Measurements from ENCODE around the gene FSHB. TPM values are rescaled to one million over a fixed set of nuclear protein-coding genes. Genes with fewer than 3 reads are reported as not detected.

Gene FSHB
- polyA plus RNA-seq: not detected in 2 replicates
- polyA minus RNA-seq: not detected in 2 replicates

DNA sequence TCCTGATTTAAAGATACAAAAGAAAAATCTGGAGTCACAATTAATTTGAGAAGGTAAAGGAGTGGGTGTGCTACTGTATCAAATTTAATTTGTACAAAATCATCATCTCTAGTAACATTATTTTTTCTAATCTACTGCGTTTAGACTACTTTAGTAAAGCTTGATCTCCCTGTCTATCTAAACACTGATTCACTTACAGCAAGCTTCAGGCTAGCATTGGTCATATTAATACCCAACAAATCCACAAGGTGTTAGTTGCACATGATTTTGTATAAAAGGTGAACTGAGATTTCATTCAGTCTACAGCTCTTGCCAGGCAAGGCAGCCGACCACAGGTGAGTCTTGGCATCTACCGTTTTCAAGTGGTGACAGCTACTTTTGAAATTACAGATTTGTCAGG, at the start of gene FSHB:
Gene FSHB (plus strand): TSS at position 301 of the 400 bp plus-strand sequence. CDS start 889 bp downstream, outside the sequence.
- Histone ChIP-seq H3F3A (ENCODE audit: insufficient read depth, low read length, poor library complexity, severe bottlenecking) (no peaks in the 10 kb centered on the region), H3K4me3 (ENCODE audit: low read length) (no peak within 1 kb of the TSS), H3K27me3 (ENCODE audit: insufficient read depth, low read depth, low read length) (no peaks in the 10 kb centered on the region), H3K9me2 (ENCODE audit: insufficient read depth, low read length) (no peaks in the 10 kb centered on the region), H4K20me1 (ENCODE audit: insufficient read depth) (no peaks in the 10 kb centered on the region), H3K9ac (ENCODE audit: low read length) (no peak within 1 kb of the TSS), H2AFZ (ENCODE audit: low read depth, low read length) (no peak within 1 kb of the TSS), H3K4me2 (ENCODE audit: low read length) (no peak within 1 kb of the TSS), H3K36me3 (ENCODE audit: insufficient read depth, low read length) (no peaks in the 10 kb centered on the region), H3K27ac (ENCODE audit: low read length) (no peak within 1 kb of the TSS), H3K79me2 (replicated peaks; ENCODE audit: insufficient read depth, low read length) (no peaks in the 10 kb centered on the region), H3K9me3 (ENCODE audit: low read length) (no peaks in the 10 kb centered on the region)
- TF ChIP-seq EZH2 (IDR thresholded peaks at IDR 0.05; ENCODE audit: borderline replicate concordance, insufficient read depth, low read length, poor library complexity, severe bottlenecking) (no peak), EP300 (conservative IDR thresholded peaks at IDR 0.05; ENCODE audit: poor library complexity, severe bottlenecking) (no peak), TAF1 (IDR thresholded peaks at IDR 0.05; ENCODE audit: low read depth) (no peak), SMC3 (conservative IDR thresholded peaks at IDR 0.05; ENCODE audit: poor library complexity) (no peak), POLR2AphosphoS5 (IDR thresholded peaks at IDR 0.05) (no peak), RAD21 (conservative IDR thresholded peaks at IDR 0.05) (no peak), MXI1 (conservative IDR thresholded peaks at IDR 0.05; ENCODE audit: poor library complexity, severe bottlenecking) (no peak)
- TF ChIP-seq, protein P1, sequence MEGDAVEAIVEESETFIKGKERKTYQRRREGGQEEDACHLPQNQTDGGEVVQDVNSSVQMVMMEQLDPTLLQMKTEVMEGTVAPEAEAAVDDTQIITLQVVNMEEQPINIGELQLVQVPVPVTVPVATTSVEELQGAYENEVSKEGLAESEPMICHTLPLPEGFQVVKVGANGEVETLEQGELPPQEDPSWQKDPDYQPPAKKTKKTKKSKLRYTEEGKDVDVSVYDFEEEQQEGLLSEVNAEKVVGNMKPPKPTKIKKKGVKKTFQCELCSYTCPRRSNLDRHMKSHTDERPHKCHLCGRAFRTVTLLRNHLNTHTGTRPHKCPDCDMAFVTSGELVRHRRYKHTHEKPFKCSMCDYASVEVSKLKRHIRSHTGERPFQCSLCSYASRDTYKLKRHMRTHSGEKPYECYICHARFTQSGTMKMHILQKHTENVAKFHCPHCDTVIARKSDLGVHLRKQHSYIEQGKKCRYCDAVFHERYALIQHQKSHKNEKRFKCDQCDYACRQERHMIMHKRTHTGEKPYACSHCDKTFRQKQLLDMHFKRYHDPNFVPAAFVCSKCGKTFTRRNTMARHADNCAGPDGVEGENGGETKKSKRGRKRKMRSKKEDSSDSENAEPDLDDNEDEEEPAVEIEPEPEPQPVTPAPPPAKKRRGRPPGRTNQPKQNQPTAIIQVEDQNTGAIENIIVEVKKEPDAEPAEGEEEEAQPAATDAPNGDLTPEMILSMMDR (IDR thresholded peaks at IDR 0.05; ENCODE audit: poor library complexity, severe bottlenecking): no peak
- TF ChIP-seq, protein P2, sequence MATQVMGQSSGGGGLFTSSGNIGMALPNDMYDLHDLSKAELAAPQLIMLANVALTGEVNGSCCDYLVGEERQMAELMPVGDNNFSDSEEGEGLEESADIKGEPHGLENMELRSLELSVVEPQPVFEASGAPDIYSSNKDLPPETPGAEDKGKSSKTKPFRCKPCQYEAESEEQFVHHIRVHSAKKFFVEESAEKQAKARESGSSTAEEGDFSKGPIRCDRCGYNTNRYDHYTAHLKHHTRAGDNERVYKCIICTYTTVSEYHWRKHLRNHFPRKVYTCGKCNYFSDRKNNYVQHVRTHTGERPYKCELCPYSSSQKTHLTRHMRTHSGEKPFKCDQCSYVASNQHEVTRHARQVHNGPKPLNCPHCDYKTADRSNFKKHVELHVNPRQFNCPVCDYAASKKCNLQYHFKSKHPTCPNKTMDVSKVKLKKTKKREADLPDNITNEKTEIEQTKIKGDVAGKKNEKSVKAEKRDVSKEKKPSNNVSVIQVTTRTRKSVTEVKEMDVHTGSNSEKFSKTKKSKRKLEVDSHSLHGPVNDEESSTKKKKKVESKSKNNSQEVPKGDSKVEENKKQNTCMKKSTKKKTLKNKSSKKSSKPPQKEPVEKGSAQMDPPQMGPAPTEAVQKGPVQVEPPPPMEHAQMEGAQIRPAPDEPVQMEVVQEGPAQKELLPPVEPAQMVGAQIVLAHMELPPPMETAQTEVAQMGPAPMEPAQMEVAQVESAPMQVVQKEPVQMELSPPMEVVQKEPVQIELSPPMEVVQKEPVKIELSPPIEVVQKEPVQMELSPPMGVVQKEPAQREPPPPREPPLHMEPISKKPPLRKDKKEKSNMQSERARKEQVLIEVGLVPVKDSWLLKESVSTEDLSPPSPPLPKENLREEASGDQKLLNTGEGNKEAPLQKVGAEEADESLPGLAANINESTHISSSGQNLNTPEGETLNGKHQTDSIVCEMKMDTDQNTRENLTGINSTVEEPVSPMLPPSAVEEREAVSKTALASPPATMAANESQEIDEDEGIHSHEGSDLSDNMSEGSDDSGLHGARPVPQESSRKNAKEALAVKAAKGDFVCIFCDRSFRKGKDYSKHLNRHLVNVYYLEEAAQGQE (IDR thresholded peaks at IDR 0.05; ENCODE audit: borderline replicate concordance): no peak

DNA sequence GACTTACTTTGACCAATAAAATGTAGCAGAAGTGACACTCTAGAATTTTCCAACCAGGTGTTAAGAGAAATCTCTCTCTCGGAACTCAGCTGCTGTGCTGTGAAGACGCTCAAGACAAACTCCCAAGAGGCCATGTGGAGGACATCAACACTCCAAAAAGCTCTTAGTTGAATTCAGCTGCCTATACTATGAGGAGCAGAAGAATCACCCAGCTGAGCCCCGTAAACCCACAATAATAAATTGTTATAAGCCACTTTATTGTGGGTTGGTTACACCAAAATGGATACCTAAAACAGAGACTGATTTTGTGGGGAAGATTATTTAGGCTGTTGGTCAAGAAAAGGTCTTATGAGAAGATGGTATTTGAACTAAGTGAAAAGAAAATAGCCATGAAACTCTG, 44.1 kb upstream of the FSHB start:
- Histone ChIP-seq H3F3A (ENCODE audit: insufficient read depth, low read length, poor library complexity, severe bottlenecking) (no peaks in the 10 kb centered on the region), H3K27me3 (ENCODE audit: insufficient read depth, low read depth, low read length) (no peaks in the 10 kb centered on the region), H3K4me2 (ENCODE audit: low read length) (no peak overlapping the region), H3K9me2 (ENCODE audit: insufficient read depth, low read length) (no peaks in the 10 kb centered on the region), H3K27ac (ENCODE audit: low read length) (no peak overlapping the region), H3K4me3 (ENCODE audit: low read length) (no peak overlapping the region), H2AFZ (ENCODE audit: low read depth, low read length) (no peak overlapping the region), H3K9ac (ENCODE audit: low read length) (no peak overlapping the region), H3K79me2 (replicated peaks; ENCODE audit: insufficient read depth, low read length) (no peaks in the 10 kb centered on the region), H3K9me3 (ENCODE audit: low read length) (no peaks in the 10 kb centered on the region), H3K36me3 (ENCODE audit: insufficient read depth, low read length) (no peaks in the 10 kb centered on the region), H4K20me1 (ENCODE audit: insufficient read depth) (no peaks in the 10 kb centered on the region)
- TF ChIP-seq POLR2AphosphoS5 (IDR thresholded peaks at IDR 0.05): no peak
- TF ChIP-seq EP300 (conservative IDR thresholded peaks at IDR 0.05; ENCODE audit: poor library complexity, severe bottlenecking): no peak
- no peak for TF ChIP-seq RAD21 (conservative IDR thresholded peaks at IDR 0.05)
- TF ChIP-seq SMC3 (conservative IDR thresholded peaks at IDR 0.05; ENCODE audit: poor library complexity): no peak
- TF ChIP-seq, protein P2 (IDR thresholded peaks at IDR 0.05; ENCODE audit: borderline replicate concordance): no peak
- TF ChIP-seq, protein P1 (IDR thresholded peaks at IDR 0.05; ENCODE audit: poor library complexity, severe bottlenecking): no peak
- TF ChIP-seq EZH2 (IDR thresholded peaks at IDR 0.05; ENCODE audit: borderline replicate concordance, insufficient read depth, low read length, poor library complexity, severe bottlenecking): no peak
- no peak for TF ChIP-seq MXI1 (conservative IDR thresholded peaks at IDR 0.05; ENCODE audit: poor library complexity, severe bottlenecking)
- TF ChIP-seq TAF1 (IDR thresholded peaks at IDR 0.05; ENCODE audit: low read depth): no peak

Data from neural cell (in vitro differentiated cells).